SH-SY5Y (cell line): ENCODE results near the gene TMEM115.

Experiments
- GATA2 ChIP-seq: IDR thresholded peaks from 2 replicates; pipeline ENCODE4 v1.6.1; 2011; ENCODE audit warnings: mild to moderate bottlenecking, low read depth, low read length
- GATA3 ChIP-seq: IDR thresholded peaks from 2 replicates; pipeline ENCODE4 v1.6.1; 2011; ENCODE audit warnings: low read depth, mild to moderate bottlenecking, low read length, moderate library complexity

Gene TMEM115

GRCh38 chr3:50337175-50337861 is 22.0 kb downstream of the TMEM115 start:
- no peak for TF ChIP-seq GATA3
- peak; percentile 25; the same call in 1 of the 2 replicates for TF ChIP-seq GATA2

GRCh38 chr3:50336452-50337174 is 22.7 kb downstream of the TMEM115 start:
- TF ChIP-seq GATA2 (peak; percentile 60), GATA3 (no peak)

GRCh38 chr3:50334339-50335075 is 24.8 kb downstream of the TMEM115 start:
- TF ChIP-seq GATA2: no peak
- TF ChIP-seq GATA3: no peak

GRCh38 chr3:50333744-50334328 is 25.5 kb downstream of the TMEM115 start:
- TF ChIP-seq GATA2 (no peak), GATA3 (no peak)

DNA sequence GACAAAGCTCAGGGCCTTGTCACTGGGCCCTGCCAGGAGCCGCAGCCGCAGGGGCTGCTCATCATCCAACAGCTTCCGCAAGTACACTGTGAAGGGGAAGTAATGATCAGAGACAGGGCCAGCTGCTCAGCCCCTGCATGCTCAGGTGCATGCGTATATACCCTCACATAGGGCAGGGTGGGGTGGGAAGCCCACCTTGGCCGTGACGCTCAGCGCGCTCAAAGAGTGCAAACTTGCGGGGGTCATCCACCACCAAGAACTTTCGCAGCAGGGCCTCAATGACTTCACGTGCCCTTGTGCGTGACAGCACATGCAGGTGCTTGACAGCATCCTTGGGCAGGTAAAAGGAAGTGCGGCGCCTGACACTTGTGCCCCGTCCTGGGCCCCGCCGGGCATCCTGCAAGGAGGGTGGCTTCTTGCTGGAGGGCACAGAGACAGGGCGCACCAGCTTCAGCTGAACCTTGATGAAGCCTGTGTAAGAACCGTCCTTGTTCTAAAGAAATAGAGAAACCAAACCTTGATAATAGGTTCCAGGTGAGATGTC is 27.9 kb downstream of the TMEM115 start:
- TF ChIP-seq GATA3 (no peak), GATA2 (no peak)

GRCh38 chr3:50330330-50330729 is 29.0 kb downstream of the TMEM115 start:
- TF ChIP-seq GATA3 (no peak), GATA2 (no peak)

- TF ChIP-seq GATA2: no peak
- no peak for TF ChIP-seq GATA3
Observed at GRCh38 chr3:50327943-50328691, 31.2 kb downstream of the TMEM115 start, which contains the start of gene TUSC2. Gene TUSC2 (minus strand): TSS chr3:50328223. CDS start chr3:50328099, 124 bp downstream.

DNA sequence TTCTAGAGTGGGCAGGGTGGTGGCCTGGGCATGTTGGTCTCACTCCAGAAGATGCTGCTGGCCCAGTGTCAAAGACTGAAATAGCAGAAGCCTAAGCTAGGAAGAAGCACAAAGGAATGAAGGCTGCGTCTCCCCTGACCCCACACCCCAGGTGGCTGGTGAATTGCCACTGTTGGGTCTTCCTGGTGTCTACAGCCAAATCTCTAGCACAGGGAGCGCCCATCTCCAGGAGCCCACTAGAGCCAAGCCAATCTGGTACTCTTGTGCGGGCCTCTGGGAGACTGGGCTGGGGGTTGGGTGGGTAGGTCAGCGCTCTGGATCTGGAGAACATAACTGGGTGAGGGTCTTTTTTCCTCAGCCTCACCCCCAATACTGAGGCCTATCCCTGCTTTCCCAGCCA is 32.2 kb downstream of the TMEM115 start:
- no peak for TF ChIP-seq GATA3
- TF ChIP-seq GATA2: no peak

- no peak for TF ChIP-seq GATA3
- no peak for TF ChIP-seq GATA2
Observed at GRCh38 chr3:50326182-50326541, 33.2 kb downstream of the TMEM115 start.

- TF ChIP-seq GATA3 (no peak), GATA2 (no peak)
Observed at GRCh38 chr3:50325497-50326181, 33.7 kb downstream of the TMEM115 start.

- TF ChIP-seq GATA2 (no peak), GATA3 (no peak)
Observed at GRCh38 chr3:50325113-50325480, 34.2 kb downstream of the TMEM115 start.

DNA sequence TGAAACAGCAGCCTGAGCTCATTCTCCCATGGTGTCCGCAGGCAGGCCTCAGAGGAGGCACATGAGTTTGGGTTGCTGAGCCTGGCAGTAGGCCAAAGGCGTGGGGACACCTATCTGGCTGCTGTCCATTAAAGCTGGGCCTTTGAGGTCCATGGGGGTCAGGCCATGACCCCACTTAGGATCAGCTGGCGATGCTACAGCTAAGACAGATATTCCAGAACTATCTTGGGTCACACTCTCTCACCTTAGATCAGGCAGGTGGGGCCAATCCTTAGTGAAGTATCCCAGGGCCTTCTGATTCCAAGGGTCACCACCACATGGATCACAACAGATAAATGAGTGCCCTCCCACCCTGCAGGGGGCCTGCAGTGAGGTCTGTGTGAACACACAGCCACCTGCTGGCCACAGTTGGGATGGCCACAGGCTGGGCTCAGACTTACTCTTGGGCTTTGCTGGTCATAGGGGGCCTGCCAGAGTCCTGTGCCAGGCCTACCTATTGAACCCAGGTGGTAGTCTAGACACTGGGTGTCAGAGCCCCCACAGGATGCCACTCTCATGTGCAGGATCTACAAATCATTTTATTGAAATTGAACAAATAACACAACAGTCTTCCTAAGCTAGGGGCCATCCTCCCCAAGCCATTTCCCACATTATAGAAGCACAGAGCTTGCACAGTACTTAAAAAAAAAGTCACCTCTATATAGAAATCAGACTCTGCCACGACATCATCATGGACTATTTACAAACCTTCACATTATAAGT is 34.8 kb downstream of the TMEM115 start:
- no peak for TF ChIP-seq GATA3
- no peak for TF ChIP-seq GATA2
